Non-pigmented ciliary epithelial cell (primary cell): ENCODE results near the gene CCNY.
"Not testable (repeated sequence)": the region's sequence is repeated elsewhere in the genome, so short reads cannot be mapped to it uniquely, and the experiment has no call there.

Source experiments
- DNase-seq: peaks from one replicate; pipeline ENCODE4 v3.0.0-alpha.2; 2010; ENCODE audit warnings: low read depth

The CCNY gene

DNA sequence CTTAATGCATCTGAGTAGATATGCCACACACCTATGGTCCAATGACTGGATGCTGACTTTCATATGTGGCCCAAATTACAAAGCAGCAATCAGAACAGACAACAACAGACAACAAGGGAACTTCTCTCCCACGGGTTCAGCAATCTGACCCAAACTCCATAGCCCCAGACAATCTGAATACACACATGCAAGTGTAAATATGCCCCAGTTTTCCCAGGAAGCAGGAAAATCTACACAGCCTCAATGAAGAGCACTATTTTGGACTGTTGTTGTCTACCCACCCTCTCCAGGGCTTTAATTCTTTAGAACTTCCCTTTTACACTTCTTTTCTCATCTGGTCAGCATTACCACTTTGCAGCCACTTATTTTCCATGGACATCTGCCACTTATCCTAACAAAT is 2.0 kb upstream of the CCNY start:
- DNase-seq: no peak

DNA sequence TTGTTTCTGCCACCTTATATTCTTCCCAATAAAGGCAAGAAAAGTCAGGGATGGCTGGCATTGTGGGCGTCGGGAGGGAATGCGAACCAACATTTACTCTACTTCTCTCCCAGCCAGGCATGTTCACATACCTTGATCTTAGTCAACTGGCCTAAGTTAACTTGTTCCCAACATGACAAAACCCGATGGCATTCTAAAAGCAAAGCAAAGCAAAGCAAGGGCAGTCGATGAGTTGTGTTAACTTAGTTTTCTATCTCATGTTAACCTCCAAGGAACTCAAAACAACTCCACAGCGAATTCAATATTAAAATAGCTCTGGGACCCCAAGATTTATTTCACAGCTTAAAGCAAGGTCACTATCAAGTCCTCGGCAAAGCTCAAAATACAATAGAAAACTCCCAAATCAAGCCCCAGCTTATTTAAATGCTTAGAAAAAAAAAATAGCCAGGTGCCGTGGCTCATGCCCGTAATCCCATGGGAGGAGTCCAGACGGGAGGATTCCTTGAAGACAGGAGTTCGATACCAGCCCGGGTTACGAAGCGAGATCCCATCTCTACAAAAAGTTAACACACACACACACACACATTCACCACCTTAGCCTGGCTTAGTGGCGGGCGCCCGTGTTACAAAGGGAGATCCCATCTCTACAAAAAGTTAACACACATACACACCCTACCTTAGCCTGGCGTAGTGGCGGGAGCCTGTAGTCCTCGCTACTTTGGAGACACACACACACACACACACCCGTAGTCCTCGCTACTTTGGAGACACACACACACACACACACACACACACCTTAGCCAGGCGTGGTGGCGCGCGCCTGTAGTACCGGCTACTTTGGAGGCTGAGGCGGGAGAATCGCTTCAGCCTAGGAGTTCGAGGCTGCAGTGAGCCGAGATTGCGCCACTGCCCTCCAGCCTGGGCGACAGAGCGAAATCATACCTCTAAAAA is 901 bp upstream of the CCNY start:
- DNase-seq: no peak

DNA sequence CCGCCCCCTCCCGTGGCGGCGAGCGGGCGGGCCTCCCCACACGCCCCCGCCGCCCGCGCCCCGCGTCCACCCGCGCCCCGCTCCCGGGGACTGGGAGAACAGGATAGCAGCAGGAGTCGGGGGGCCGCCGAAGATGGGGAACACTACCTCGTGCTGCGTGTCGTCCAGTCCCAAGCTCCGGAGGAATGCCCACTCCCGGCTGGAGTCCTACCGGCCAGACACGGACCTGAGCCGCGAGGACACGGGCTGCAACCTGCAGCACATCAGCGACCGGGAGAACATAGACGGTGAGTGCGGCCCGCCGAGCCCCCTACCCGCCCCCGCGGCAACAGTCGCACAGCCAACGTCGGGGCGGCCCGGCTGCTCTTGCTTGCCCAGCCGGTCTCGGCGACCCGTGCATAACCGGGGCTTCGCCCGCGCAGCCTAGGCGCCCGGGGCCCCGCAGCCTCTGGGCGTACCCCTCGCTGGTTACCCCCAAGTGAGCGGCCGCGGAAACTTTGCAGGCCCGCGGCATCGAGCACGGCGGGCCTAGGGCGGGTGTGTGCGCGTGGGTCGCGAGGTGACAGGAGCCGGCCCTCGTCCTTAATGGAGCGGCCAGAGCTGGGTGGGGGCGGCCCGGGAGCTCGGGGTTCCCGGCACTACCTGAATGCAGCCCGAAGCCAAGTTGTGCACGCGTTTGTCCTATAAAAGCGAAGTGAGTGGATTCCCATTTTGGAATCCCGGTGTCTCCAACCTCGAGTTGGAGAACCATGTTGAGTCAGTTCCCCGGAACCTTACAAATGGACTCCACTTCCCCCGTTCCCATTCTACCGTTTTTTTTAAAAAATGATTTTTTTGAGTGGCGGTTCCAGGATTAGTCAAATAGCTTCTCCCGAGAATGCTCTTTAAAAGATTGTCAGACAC is 863 bp downstream of the CCNY start:
- no peak for DNase-seq

DNA sequence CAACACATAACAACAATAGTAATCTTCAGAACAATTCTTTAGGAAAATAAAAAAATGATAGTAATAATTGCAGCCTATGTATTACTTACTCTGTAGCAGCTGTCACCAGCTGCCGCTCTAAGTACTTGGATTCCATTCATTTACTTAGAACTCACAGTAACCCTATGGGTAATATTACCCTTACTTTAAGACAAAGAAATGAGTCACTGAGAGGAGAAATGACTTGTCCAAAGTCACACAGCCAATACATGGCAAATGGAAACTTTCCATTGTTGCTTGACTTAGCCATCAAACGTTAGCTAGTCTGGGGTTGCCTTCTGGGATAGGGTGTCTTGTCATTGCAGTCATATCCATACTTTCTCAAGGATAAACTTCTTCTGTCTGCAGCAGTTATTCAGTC is 3.6 kb downstream of the CCNY start:
- DNase-seq: no peak

DNA sequence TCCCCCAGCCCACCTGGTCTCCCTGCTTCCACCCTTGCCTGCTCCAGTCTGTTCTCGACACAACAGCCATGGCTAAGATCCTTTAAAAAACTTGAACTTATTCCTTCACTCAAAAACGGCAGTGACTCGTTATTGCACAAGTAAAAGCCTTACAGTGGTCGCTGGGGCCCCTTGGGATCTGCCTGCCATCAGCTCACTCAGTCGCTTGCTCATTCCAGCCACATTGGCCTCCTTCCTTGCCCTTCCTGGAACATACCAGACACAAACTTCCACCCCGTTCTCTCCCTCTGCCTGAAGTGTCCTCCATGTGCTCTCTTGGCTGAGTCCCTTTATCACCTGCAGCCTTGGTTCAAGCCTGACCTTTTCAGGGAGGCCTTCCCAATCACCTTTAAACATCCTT is 4.7 kb downstream of the CCNY start:
- no peak for DNase-seq

DNA sequence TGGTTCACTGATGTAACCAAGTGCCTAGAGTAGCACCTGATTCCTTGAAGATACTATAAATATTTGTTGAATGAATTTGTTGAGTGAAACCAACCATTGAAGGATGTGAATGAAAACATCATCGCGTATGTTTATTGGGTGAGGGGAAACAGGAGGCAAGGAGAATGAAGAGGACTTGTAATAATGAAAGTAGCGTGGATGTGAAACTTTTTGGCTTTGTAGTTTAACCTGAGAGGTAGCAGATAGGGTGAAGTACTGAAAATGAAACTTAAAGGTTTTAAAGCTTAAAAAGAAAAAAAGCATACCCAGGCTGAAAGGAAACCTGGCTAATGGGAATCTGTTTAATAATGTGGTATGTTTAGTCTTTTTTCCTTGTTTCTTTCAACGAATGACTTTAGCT is 5.2 kb downstream of the CCNY start:
- DNase-seq: no peak

DNA sequence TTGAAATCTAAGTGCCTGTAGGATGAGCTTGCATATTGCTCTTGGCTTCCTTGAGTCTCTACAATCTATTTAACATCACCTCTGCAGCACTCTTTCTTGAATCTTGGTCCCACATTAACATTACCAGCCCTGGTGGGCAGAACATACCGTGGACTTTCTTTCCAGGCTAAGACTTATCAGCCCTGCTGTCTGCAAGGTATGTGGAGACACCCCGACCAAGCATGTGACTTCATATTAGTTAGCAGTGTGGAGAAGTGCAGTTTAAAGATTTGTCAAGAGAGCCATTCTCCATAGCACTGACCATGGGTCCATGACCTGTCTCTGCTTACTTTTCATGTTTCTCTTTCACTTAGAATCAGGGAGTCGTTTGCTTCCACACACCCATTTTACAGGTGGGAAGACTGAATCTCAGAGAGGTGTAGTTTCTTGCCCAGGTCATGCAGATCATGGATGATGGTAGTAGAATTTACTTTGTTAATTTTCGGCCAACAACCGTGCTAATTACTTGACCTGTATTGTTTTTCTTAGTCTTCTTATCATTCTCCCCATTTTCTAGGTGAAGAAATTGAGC is 6.0 kb downstream of the CCNY start:
- no peak for DNase-seq

DNA sequence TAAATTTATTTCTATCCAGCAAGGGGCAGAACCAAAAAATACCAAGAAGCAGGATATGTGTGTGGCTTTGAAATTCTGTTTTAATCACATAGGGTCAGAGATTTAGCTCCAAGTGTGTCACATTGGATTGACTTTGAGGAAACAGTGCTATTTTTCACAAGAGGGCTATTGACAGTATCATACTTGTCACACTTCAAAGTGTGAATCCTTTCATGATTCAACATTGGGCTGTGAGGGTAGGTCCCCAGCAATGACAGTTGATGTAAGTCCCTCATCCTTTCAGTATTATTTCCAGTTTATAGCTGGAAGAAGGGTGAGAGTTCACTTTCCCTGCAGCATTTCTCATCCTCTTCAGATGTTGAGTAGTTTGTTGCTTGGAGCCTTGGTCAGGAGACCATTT is 7.4 kb downstream of the CCNY start:
- DNase-seq: no peak

DNA sequence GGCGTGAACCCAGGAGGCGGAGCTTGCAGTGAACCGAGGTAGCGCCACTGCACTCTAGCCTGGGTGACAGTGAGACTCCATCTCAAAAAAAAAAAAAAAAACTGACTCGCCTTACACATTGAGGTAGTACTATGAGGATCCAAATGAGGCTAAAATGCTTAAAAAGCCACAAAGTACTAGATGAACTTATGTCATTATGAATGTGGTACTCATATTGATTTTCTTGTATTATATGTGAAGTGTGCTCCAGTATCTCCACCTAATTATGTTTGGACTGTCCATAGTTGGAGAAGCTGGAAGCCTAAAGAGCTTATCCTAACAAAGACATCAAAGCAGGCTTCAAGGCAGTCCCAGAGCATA is 9.1 kb downstream of the CCNY start:
- DNase-seq: no peak

DNA sequence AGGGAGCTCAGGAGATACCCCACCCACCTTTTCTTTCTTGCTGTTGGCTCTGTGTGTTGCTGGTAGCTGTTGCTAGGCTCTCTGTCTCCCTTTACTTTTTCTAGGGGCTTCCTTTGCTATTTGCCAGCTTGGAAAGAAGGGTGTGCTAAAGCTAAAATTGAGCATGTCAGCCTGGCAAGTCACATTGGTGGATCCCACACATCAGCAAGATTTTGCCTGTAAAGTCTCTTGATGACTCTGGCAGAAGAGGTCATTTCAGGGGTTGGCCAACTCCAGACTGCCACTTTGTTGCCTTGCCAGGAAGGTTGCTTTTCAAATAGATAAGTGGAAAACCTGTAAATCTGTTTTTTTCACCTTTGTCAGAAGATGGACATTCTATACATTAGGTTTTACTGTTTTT is 9.9 kb downstream of the CCNY start:
- DNase-seq: no peak

DNA sequence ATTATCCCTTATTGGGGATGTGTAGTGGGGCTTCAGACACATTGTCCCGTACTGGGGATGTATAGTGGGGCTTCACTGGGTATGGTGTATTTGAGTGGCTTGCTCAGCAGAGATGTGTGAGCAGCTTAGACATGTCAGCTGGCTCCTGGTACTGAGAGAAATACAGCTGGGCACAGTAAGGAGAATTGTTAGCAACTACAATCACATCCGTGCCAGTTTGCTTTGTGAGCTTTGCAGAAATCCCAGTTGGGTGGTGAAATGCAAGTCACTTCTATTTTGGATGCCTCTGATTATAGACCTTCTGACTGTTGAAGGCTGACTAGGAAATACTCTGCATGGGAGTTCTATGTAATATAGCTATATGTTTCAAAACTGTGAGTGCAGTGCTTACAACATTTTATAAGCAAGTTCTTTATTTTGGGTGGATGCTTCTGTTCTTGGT is 10.8 kb downstream of the CCNY start:
- DNase-seq: no peak

DNA sequence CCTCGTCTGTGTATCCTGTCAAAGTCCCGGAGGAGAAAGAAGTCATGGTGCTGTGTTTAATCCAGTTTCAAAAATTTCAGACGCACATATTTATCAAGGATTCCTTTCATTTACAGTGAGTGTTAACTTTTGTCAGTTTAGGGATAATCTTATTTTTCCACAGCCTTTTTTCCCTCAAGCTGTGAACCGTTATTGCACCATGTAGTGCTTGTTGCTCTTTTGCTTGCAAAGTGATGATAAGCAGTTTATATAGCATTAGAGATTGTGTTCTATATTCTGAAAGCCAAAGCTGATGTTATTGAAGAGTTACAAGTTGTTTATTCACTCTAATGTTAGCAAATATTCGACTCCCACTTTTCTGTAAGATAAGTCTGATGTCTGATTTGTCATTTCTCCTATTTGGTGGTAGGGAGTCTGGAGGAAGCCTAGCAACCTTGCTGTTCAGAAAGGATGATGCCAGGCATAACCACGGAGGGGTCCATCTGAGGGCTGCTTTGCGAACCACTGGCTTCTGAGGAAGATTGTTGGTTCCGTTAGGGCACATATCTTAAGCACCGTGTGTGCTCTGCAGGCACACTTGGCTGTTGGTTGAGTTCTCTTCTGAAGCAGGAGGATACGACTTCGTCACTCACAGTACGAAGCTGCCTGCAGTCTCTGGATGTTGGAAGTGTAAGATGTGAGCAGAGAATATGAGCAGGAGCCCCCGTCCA is 11.7 kb downstream of the CCNY start:
- DNase-seq: no peak

DNA sequence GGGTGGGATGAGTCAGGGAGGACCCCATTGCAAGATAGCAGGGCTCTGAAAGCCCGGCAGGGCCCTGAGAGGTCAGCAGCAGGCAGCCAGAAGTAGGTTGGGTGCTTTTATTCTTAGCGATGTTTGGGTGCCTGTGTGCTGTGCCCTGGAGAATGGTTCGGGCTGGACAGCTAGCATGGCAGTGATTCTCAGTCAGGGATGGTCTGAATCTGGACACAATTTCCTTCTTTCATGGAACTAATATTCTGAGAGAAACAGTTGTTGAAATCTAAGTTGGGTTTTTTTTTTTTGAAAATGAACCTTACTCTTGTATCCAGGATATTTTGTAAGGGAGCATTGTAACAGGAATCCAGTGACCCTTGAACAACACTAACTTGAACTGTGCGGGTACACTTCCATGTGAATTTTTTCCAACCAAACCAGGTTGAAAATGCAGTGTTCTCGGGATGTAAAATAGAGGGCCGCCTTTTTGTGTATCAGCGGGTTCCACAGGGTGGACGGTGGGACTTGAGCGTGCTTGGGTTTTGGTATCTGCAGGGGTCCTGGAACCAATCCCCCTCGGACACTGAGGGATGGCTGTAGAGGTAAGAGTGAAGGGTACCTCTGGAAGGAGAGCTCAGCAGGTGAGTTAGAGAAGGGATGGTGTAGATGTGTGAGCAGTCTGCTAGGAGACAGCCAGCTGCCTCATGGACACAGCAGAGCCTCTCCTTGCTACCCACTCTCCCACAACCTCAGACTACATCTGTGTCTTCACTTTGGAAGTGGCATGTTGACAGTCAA is 12.5 kb downstream of the CCNY start:
- DNase-seq: no peak

DNA sequence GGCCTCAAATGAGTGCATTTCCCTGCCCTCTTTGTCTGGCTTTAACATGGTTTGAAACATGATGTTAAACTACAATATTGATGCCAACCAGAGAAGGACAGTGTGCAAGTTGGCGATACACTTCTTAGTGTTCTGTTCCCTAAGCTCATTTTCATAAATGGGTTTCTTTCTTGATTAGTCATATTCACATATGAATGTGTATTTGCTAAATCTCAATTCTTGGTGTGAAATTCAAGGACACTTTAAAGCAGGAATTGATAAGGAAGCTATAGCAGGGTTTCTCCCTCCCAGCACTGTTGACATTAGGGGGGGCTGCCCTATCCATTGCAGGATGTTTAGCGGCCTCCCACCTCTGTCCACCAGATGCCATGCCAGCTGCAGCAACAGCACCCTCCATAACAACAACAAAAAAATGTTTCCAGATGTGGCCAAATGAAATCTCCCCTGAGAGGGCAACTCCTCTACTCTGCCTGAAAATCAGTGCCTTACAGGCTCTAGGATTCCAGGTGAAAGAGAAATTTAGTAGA is 13.1 kb downstream of the CCNY start:
- no peak for DNase-seq

DNA sequence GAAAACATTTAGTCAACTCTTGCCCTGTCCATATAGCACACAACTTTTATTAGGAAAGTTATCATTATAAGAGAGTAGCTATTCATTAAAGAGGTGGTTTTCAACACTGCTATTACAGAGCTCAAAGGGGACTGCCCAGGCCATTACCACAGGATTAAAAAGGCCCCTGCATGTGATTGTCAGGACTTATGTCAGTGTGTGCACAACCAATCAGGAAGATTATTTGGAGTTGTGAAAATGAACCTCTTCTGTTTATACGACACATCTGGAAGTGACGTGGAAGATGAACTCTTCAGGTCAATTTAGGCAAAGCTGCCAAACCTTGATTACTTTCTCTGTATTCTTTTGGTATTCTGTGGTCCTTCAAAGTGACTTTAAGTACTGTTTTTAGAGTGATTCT is 14.7 kb downstream of the CCNY start:
- no peak for DNase-seq

DNA sequence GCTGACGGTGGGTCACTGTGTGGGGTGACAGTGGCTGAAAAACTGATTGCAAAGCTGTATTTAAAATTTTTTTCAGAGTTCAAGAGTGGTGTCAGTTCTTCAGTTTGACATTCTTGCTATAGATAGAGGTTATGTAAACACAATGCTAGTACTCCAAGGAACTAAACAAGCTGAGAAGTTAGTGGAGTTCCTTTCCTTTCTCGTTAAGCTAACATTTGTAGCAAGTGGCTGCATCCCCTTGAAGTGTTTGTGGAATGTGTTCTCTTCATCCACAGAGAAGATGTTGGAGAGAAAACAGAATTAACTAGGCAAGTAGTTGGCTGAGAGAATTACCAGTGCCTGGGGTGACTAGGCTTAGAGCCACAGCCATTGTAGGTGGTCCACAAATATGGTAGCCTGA is 15.8 kb downstream of the CCNY start:
- DNase-seq: no peak

DNA sequence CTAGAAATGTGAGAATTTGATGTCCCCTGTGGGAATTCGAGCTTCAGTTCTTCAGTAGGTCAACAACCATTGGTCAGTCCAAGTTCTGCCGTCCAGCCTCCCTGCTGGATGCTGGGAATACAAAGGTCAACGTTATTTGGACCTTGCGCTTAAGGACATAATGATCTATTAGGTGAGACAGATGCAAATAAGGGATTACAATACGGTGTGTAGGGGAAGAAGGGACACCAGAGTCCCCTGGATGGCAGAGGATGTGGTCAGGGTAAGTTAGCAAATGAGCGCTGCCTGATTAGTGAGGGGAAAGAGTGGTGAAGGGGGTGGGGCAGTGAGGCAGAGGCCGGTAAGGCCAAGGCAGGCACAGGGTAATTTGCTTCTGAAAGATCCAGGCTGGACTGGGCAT is 16.2 kb downstream of the CCNY start:
- DNase-seq: no peak

DNA sequence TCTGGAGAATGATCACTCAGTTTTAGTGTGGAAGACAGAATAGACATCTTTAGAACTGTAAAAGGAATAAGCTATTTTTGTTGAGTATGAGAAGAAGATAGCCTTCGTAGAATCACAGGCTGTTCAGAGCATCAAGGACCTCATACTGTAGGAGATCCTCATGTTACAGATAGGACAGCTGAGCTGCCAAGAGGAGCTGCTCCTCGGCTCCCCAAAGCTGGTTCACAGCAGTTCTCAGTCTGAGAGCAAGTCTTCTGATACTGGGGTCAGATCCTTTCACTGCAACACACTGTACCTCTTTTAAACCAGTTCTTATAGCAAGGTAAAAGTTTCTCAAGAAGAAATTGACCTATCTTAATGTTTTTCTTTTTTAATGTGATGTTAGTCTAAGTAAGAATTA is 17.1 kb downstream of the CCNY start:
- no peak for DNase-seq

DNA sequence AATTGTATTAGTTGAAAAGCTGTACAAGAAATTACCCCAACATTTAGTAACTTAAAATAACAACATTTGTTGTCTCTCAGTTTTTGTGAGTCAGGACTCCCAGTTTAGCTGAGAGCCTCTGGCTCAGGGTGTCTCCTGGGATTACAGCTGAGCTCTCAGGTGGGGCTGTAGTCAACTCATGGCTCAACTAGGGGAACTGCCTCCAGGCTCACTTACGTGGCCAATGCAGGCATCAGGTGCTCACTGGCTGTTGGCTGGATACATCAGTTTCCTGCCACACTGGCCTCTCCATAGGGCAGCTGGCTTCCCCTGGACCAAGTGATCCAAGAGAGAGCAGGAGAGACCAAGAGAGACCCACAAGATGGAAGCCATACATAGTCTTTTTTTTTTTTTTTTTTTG is 17.5 kb downstream of the CCNY start:
- DNase-seq: no peak

DNA sequence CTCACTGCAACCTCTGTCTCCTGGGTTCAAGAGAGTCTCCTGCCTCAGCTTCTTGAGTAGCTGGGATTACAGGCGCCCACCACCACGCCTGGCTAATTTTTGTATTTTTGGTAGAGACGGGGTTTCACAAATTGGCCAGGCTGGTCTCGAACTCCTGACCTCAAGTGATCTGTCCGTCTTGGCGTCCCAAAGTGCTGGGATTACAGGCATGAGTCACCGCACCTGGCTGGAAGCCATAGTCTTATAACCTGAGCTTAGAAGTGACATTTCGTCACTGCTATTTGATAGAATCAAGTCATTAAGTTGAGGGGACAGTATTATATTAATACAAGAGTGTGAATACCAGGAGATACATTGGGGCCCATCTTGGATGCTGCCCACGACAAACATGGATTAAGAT is 17.9 kb downstream of the CCNY start:
- not testable (repeated sequence) for DNase-seq
